ENCODE measurements around the gene ATP11A.

DNA sequence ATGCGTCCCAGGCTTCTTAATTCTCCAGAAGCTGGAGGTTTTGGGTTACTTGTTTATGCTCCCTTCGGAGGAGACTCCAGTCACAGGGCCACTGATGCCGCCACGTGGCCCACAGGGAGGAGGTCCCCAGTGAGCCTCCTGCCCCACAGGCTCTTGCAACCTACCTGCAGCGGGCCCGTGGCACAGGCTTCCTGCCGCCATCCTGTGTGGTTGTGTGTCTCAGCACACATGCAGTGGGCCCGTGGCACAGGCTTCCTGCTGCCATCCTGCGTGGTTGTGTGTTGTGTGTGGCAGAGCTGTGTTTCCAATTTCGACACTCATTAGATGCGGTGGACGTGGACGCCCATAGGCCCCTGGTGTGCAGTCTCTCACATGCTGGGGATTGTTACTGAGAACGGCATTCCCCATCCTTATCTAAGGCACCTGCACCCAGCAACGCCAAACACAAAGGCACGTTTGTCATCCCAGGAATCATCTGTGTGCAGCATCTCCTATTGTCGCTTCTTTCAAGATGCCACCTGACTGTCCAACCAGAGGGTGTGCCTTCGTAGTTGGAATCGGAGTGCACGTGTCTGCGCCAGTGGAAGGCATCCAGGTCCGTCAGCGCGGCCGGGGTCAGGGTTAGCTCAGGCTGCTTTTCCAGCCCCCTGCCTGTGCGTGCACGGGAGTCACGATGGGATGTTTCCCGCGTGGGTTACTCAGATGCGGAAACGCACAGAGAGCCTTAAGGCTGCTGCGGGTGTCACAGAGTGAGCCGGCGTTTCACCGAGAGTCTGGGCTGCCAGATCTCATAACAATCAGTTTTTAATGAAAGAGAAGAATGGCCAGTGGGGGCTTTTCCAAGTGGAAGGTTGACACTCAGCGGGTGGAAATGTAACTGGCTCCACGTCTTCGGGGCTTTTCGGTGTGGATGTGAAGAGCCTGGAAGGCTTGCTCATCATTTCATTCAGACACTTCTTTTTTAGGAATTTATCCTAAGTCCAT lies 119.8 kb downstream of the ATP11A start:
- TF ChIP-seq, protein P1, sequence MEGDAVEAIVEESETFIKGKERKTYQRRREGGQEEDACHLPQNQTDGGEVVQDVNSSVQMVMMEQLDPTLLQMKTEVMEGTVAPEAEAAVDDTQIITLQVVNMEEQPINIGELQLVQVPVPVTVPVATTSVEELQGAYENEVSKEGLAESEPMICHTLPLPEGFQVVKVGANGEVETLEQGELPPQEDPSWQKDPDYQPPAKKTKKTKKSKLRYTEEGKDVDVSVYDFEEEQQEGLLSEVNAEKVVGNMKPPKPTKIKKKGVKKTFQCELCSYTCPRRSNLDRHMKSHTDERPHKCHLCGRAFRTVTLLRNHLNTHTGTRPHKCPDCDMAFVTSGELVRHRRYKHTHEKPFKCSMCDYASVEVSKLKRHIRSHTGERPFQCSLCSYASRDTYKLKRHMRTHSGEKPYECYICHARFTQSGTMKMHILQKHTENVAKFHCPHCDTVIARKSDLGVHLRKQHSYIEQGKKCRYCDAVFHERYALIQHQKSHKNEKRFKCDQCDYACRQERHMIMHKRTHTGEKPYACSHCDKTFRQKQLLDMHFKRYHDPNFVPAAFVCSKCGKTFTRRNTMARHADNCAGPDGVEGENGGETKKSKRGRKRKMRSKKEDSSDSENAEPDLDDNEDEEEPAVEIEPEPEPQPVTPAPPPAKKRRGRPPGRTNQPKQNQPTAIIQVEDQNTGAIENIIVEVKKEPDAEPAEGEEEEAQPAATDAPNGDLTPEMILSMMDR (IDR thresholded peaks at IDR 0.05; ENCODE audit: borderline replicate concordance, extremely low read depth, low read length, poor library complexity, severe bottlenecking): no peak
- no peak for TF ChIP-seq EZH2 (IDR thresholded peaks at IDR 0.05; ENCODE audit: borderline replicate concordance, low read depth, low read length, severe bottlenecking)

All from DND-41 (cell line).